Skeletal muscle cell (primary cell): Measurements from ENCODE around the gene SCTR.

ENCODE experiments used
- DNase-seq: peaks from one replicate; pipeline ENCODE4 v3.0.0-alpha.2; 2010; ENCODE audit warnings: low read depth
- H3K4me3 ChIP-seq: 2 replicates; pipeline ENCODE4 v1.5.1; 2011; ENCODE audit warnings: low read depth, mild to moderate bottlenecking, control low read depth, low read length, moderate library complexity

SCTR gene

GRCh38 chr2:119523952-119524694, at the start of gene SCTR:
Gene SCTR (minus strand): TSS chr2:119524483. CDS start chr2:119524226, 257 bp downstream.
- no peak for DNase-seq
- no peak within 1 kb of the TSS for H3K4me3 ChIP-seq

- no peak for DNase-seq
- no peak overlapping the region for H3K4me3 ChIP-seq
These were observed 43.0 kb upstream of the SCTR start for GRCh38 chr2:119567292-119567691.

- no peak overlapping the region for H3K4me3 ChIP-seq
These were observed 41.2 kb upstream of the SCTR start for GRCh38 chr2:119565481-119565880.

GRCh38 chr2:119553687-119554344, 29.5 kb upstream of the SCTR start:
- no peak for DNase-seq

More at GRCh38 chr2:119565481-119565880, 41.2 kb upstream of the SCTR start:
- DNase-seq = no peak

GRCh38 chr2:119552902-119553301, 28.6 kb upstream of the SCTR start:
- no peak overlapping the region for H3K4me3 ChIP-seq
- DNase-seq = no peak

More at GRCh38 chr2:119553687-119554344, 29.5 kb upstream of the SCTR start:
- H3K4me3 ChIP-seq = no peak overlapping the region

- H3K4me3 ChIP-seq = no peak overlapping the region
- no peak for DNase-seq
These were observed 26.6 kb upstream of the SCTR start for GRCh38 chr2:119550856-119551255.

GRCh38 chr2:119550346-119550745, 26.1 kb upstream of the SCTR start:
- no peak overlapping the region for H3K4me3 ChIP-seq
- no peak for DNase-seq

- DNase-seq = peak; percentile 10
- H3K4me3 ChIP-seq = no peak overlapping the region
These were observed 25.0 kb upstream of the SCTR start for GRCh38 chr2:119549241-119549640.

DNA sequence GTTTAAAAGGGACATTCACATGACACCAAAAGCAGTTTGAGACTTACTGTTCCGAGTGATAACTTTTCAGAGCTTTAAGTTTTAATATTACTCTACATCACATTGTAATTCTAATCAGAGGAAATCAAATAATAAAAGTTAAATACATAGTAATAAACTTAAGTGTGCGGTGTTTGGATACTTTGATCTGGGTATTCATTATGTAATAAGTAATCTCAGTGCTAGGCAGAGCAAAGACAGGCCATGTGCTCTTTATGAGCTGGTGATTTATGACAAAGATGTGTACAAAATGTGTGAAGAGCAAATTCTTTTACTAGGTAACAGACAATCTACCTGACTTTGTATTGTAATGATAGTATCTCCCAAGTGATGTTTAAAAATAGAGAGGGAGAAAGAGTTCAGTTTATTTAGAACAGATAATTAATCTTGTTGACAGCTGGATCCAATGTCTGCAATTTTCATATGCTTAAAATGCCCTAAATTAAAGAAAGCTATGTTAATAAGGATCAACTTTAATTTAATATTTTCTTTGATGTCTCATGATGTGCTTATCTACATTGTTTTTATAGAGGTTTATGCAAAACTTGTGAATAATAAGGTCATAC, 24.3 kb upstream of the SCTR start:
- DNase-seq = no peak
- H3K4me3 ChIP-seq = no peak overlapping the region

DNA sequence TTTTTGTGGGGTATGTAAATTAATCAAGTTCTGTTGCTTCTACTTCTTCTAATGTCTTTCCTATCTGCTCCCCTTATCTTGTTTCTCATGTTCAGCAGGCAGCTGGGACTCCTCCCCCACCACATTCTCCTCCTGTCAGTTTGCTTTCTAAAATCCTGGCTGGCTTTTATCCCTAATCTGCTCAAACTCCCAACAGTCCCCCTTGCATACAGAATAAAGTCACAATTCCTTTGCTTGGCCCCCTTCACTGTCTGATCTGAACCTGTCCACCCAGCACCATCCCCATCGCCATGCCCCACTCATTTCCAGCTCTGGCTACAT, 22.1 kb upstream of the SCTR start:
- no peak for DNase-seq
- H3K4me3 ChIP-seq = no peak overlapping the region

DNA sequence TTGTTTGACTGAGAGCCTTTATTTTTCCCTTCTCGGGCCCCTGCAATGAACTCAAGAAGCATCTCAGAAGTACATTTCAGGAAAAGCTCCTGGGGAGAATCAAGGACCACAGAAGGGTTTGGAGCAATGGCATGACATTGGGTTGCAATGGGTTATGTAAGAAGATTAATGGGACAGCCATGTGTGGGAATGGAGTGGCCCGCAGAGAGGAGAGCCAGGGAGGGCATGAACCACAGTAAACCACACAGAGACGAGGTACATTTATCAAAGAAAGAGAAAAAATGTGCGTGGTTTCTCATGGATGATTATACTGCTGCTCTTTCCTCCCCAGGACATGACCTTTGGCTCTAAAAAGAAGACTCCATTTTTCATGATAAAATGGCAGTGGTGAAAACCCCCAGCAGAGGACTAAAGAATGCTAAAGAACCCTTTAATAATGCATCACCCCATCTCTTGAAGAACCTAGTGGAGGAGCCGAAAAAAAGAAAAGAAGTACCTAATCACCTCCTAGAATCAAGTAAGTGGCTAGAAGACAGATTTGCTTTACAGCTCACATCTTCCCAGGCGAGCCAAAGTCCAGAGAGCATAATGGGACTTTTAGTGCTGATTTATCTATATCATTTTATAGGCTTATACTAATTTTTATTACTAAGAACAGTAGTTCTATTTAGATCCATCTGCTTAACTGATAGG, 21.6 kb upstream of the SCTR start:
- no peak for DNase-seq
- no peak overlapping the region for H3K4me3 ChIP-seq

GRCh38 chr2:119544939-119545475, 20.7 kb upstream of the SCTR start:
- DNase-seq = no peak
- H3K4me3 ChIP-seq = peak overlapping the region; percentile 56

GRCh38 chr2:119544075-119544938, 20.0 kb upstream of the SCTR start, which contains the start of gene CFAP221:
Gene CFAP221 (plus strand): TSS chr2:119544449. CDS start chr2:119546132, 1,683 bp downstream.
- H3K4me3 ChIP-seq = peak within 1 kb of the TSS; percentile 56
- DNase-seq = peak; percentile 24

DNA sequence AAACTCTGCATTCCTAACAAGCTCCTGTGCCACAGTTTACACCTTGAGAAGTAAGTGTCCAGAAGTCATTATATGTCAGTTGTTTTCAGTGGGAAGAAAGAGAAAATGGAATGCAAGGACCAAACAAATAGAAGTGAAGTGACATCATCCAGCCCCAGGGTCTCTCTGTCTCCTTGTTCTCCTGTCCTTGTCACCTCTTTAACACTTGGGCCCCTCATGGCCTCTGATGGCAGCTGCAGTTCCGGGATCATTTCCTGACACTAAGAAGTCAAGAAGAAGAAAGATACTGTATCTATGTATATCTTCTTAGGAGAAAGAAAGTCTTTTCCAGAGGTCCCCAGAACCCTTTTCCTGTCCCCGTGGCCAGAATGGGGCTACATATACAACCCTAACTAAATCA, 17.2 kb upstream of the SCTR start:
- no peak overlapping the region for H3K4me3 ChIP-seq
- DNase-seq = no peak

- no peak for DNase-seq
- H3K4me3 ChIP-seq = no peak overlapping the region
These were observed 13.5 kb upstream of the SCTR start for GRCh38 chr2:119537792-119538191.

GRCh38 chr2:119536707-119537106, 12.4 kb upstream of the SCTR start:
- DNase-seq = no peak
- no peak overlapping the region for H3K4me3 ChIP-seq

DNA sequence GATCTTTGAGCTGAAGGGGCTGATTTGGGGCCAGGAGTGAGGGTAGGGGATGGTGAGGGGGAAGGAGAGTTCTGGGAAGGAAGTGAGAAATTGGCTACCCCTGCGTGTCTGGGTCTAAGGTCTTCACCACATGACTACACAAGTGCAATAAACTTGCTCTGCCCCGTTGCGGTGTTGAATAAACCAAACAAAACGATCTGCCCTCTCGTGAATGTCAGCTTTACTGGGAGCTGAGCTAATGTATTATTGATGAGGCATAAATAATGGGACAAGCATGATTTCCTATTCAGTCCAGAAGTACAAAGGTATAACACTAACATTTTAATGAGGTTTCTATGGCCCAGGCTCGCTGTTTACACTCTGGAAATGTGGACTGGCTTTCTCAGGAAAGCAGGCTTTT, 11.9 kb upstream of the SCTR start:
- DNase-seq = no peak
- no peak overlapping the region for H3K4me3 ChIP-seq

DNA sequence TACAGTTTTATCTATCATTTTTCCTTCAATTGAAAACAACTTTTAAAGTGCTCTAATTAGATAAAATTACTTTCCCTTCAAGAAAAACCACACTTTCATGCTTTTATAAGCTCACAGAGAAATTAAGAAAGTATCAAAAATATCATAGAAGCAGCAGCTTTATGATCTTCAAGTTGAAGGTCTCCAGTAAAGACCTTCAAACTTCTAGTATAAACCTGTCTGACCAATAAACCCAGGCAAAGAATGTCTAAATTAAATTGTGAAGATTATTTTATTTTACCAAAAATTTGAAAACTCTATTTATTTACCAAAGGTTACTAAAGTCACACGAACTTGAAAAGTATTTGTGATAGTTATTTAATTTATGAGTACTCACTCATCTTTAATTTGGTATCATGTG, 9.3 kb upstream of the SCTR start:
- DNase-seq = no peak
- H3K4me3 ChIP-seq = no peak overlapping the region

DNA sequence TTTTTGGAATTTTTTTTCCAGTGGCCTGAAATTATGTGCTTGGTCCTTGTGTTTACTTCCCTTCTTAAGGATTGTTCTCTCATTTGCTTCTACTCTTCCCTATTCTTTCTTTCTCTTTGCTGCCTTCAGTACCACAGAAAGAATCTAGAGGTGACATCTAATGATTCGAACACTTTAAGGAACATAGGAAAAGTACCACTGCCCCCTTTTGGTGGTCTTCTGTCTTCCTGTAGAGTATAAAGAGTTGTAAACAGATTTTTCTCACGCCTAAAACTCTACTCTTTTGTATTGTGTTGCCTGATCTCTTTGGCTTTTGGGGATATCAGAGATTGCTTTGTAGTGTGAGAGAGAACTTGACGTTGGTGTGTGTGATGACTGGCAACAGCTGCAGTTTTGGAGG, 7.0 kb upstream of the SCTR start:
- no peak for DNase-seq
- H3K4me3 ChIP-seq = no peak overlapping the region
